HCEC 1CT (cell line): ENCODE measurements around the gene REP15.
"Not testable (repeated sequence)": the region's sequence is repeated elsewhere in the genome, so short reads cannot be mapped to it uniquely, and the experiment has no call there.

ENCODE experiments used
- DNase-seq: peaks from one replicate; pipeline ENCODE4 v3.0.0-alpha.2; 2017

REP15 gene

GRCh38 chr12:27703720-27704452 lies 7.6 kb downstream of the REP15 start:
- peak; percentile 70 for DNase-seq

GRCh38 chr12:27705263-27705662 lies 9.0 kb downstream of the REP15 start:
- DNase-seq: no peak

GRCh38 chr12:27707216-27707615 lies 11.0 kb downstream of the REP15 start:
- no peak for DNase-seq

- DNase-seq: no peak
Measured at GRCh38 chr12:27709212-27709931, 13.1 kb downstream of the REP15 start.

GRCh38 chr12:27709932-27710591 lies 13.8 kb downstream of the REP15 start:
- DNase-seq: peak; percentile 60

GRCh38 chr12:27710592-27711316 lies 14.5 kb downstream of the REP15 start, which contains the start of gene MRPS35:
Gene MRPS35, plus strand, starts transcription at chr12:27710832. Its CDS starts 12 bp downstream, at chr12:27710844.
- DNase-seq: peak; percentile 94

- DNase-seq: peak; percentile 11
Measured at GRCh38 chr12:27711317-27711682, 15.1 kb downstream of the REP15 start.

GRCh38 chr12:27711967-27712366 lies 15.7 kb downstream of the REP15 start:
- no peak for DNase-seq

GRCh38 chr12:27723212-27723611 lies 27.0 kb downstream of the REP15 start:
- DNase-seq: no peak

- DNase-seq: no peak
Measured at GRCh38 chr12:27730097-27730588, 33.9 kb downstream of the REP15 start.

- DNase-seq: no peak
Measured at GRCh38 chr12:27732281-27732680, 36.0 kb downstream of the REP15 start.

- peak; percentile 56 for DNase-seq
Measured at GRCh38 chr12:27733052-27733656, 36.9 kb downstream of the REP15 start.

- DNase-seq: no peak
Measured at GRCh38 chr12:27733791-27734190, 37.5 kb downstream of the REP15 start.

- DNase-seq: not testable (repeated sequence)
Measured at GRCh38 chr12:27734321-27734720, 38.1 kb downstream of the REP15 start.

- DNase-seq: no peak
Measured at GRCh38 chr12:27743601-27744000, 47.4 kb downstream of the REP15 start.

GRCh38 chr12:27745734-27746133 lies 49.5 kb downstream of the REP15 start:
- DNase-seq: not testable (repeated sequence)
